K562 (cell line): ENCODE results near the gene SELENOW. TPM values are rescaled to one million over a fixed set of nuclear protein-coding genes. Genes with fewer than 3 reads are reported as not detected.

Source experiments
- ATAC-seq: fragments of 200-7000 bp; cut with Tn5 transposase; 3 replicates; pipeline ENCODE4 v1.9.1; 2020; ENCODE audit warnings: moderate library complexity
- BruUV-seq: library from RNA; stranded (reverse); fragments of 400-500 nt; replicated peaks from 2 replicates; lab custom pipeline; 2021; lab: Mats Ljungman, UMichigan
- CTCF ChIA-PET: fragments of 300-600 bp; formaldehyde crosslinking; extraction: SDS; loops from one replicate; lab custom pipeline; 2021; ENCODE audit warnings: low intra/inter-chr PET ratio; lab: Yijun Ruan, JAX
- POLR2A ChIA-PET: fragments of 300-600, 350-650 bp; sonication (Branson Sonifier 250); formaldehyde crosslinking; extraction: SDS; loops from one replicate; lab custom pipeline; 2021; ENCODE audit warnings: antibody characterized with exemption, inconsistent platforms; lab: Yijun Ruan, JAX
- DNase-seq, 4 experiments: peaks; one replicate each; pipeline versions ENCODE4 v3.0.0 to v3.0.0-alpha.2; 2011 to 2018; ENCODE audit warnings: low spot score in 3 of 4, mixed read lengths in 3 of 4; ENCODE audit errors: extremely low read depth in 1 of 4
- FAIRE-seq: peaks from 2 replicates; lab custom pipeline; 2011; peaks lifted over from hg19 to GRCh38; lab: Jason Lieb, UNC
- H2AFZ ChIP-seq: 2 replicates; pipeline ENCODE4 v1.6.0; 2011; ENCODE audit warnings: low read depth, low read length, control low read depth, inconsistent platforms
- H3K27ac ChIP-seq: fragments of 200-600 bp; 3 replicates; pipeline ENCODE4 v1.8.0; 2011; ENCODE audit warnings: low read depth, mild to moderate bottlenecking, control low read depth, inconsistent platforms, low read length, moderate library complexity, mixed read lengths; ENCODE audit errors: extremely low read depth
- H3K27me3 ChIP-seq, 2 experiments: fragments of 300-600 bp in 1 of 2; 2 replicates in 1 of 2; 3 replicates in 1 of 2; pipeline versions ENCODE4 v1.6.0 to v1.8.0; 2011; ENCODE audit warnings: inconsistent platforms in 2 of 2, low read length in 2 of 2, mild to moderate bottlenecking in 1 of 2, mixed read lengths in 1 of 2, moderate library complexity in 1 of 2; ENCODE audit not compliant: control insufficient read depth in 2 of 2, insufficient read depth in 2 of 2
- H3K36me3 ChIP-seq: fragments of 300-600 bp; 3 replicates; pipeline ENCODE4 v1.8.0; 2011; ENCODE audit warnings: mild to moderate bottlenecking, low read length, inconsistent platforms; ENCODE audit not compliant: control insufficient read depth, insufficient read depth
- H3K4me1 ChIP-seq, 2 experiments: fragments of 200-600 bp in 1 of 2; replicated peaks in 1 of 2; 2 replicates in 1 of 2; 3 replicates in 1 of 2; pipeline versions ENCODE4 v1.5.1 to v1.8.0; 2011; ENCODE audit warnings: inconsistent platforms in 2 of 2, low read length in 2 of 2, mild to moderate bottlenecking in 1 of 2, mixed read lengths in 1 of 2, moderate library complexity in 1 of 2; ENCODE audit not compliant: control insufficient read depth in 2 of 2, insufficient read depth in 2 of 2
- H3K4me2 ChIP-seq: 2 replicates; pipeline ENCODE4 v1.6.1; 2011; ENCODE audit warnings: low read length, control low read depth, inconsistent platforms, mixed read lengths; ENCODE audit not compliant: insufficient read depth
- H3K4me3 ChIP-seq: fragments of 200-600 bp; sonication (generic), shearing (Covaris generic); 2 replicates; pipeline ENCODE4 v1.5.1; 2016; ENCODE audit warnings: control low read depth, inconsistent platforms
- H3K79me2 ChIP-seq: fragments of 200-600 bp; 3 replicates; pipeline ENCODE4 v1.8.0; 2011; ENCODE audit warnings: low read length, inconsistent platforms; ENCODE audit not compliant: control insufficient read depth, insufficient read depth
- H3K9ac ChIP-seq, 2 experiments: 2 replicates each; pipeline versions ENCODE4 v1.6.0 to v1.6.1; 2011; ENCODE audit warnings: low read depth in 2 of 2, low read length in 2 of 2, control low read depth in 1 of 2, inconsistent platforms in 1 of 2, mild to moderate bottlenecking in 1 of 2, mixed read lengths in 1 of 2; ENCODE audit not compliant: insufficient read depth in 1 of 2
- H3K9me1 ChIP-seq: one replicate; pipeline ENCODE4 v1.6.0; 2011; ENCODE audit warnings: inconsistent platforms, mild to moderate bottlenecking, low read length, moderate library complexity; ENCODE audit not compliant: control insufficient read depth, insufficient read depth
- H3K9me3 ChIP-seq: replicated peaks from 2 replicates; pipeline ENCODE4 v1.5.1; 2011; ENCODE audit warnings: low read depth, low read length, inconsistent platforms; ENCODE audit not compliant: control insufficient read depth, insufficient read depth
- H4K20me1 ChIP-seq: replicated peaks from 2 replicates; pipeline ENCODE4 v1.6.1; 2011; ENCODE audit warnings: low read length, inconsistent platforms, mixed read lengths; ENCODE audit not compliant: control insufficient read depth, insufficient read depth
- ATF1 ChIP-seq, 2 experiments: fragments of 450-650 bp in 1 of 2; IDR thresholded peaks; 2 replicates each; pipeline ENCODE4 v1.6.1; 2016; ENCODE audit warnings: missing compliant biosample characterization in 1 of 2, missing genetic modification characterization in 1 of 2
- ATF7 ChIP-seq: fragments of 450-650 bp; IDR thresholded peaks from 2 replicates; pipeline ENCODE4 v1.7.1; 2014; ENCODE audit warnings: mild to moderate bottlenecking, moderate library complexity
- BACH1 ChIP-seq: fragments of 200-800 bp; sonication (Bioruptor generic); IDR thresholded peaks from 2 replicates; pipeline ENCODE4 v1.6.1; 2016; ENCODE audit warnings: missing genetic modification characterization, missing compliant biosample characterization
- BCOR ChIP-seq: fragments of 450-650 bp; IDR thresholded peaks from 2 replicates; pipeline ENCODE4 v1.6.1; 2016
- CREM ChIP-seq: IDR thresholded peaks from 2 replicates; pipeline ENCODE4 v1.6.1; 2014; ENCODE audit warnings: antibody characterized with exemption, low read depth
- ETS2 ChIP-seq: IDR thresholded peaks from 2 replicates; pipeline ENCODE4 v1.6.1; 2016; ENCODE audit warnings: borderline replicate concordance, missing genetic modification characterization, mild to moderate bottlenecking, moderate library complexity, missing compliant biosample characterization; ENCODE audit not compliant: poor library complexity, severe bottlenecking
- GABPA ChIP-seq: fragments of 200-800 bp; sonication (Bioruptor generic); conservative IDR thresholded peaks from 2 replicates; pipeline ENCODE4 v1.6.1; 2016; ENCODE audit warnings: low read depth, missing genetic modification characterization, missing compliant biosample characterization
- JUND ChIP-seq, 2 experiments: IDR thresholded peaks; 2 replicates in 1 of 2; 3 replicates in 1 of 2; pipeline ENCODE4 v1.6.1; 2011; ENCODE audit warnings: borderline replicate concordance in 2 of 2, low read depth in 2 of 2, low read length in 2 of 2, improper control_type of control experiment in 1 of 2, missing biosample characterization in 1 of 2, missing genetic modification characterization in 1 of 2, missing genetic modification reagents in 1 of 2
- KDM1A ChIP-seq, 2 experiments: fragments of 450-650 bp; IDR thresholded peaks; 2 replicates each; pipeline ENCODE4 v1.6.1; 2016; ENCODE audit warnings: mild to moderate bottlenecking in 2 of 2
- KLF1 ChIP-seq: fragments of 450-650 bp; IDR thresholded peaks from 2 replicates; pipeline ENCODE4 v1.6.1; 2016; ENCODE audit warnings: missing genetic modification characterization, missing compliant biosample characterization
- LEF1 ChIP-seq: fragments of 450-650 bp; IDR thresholded peaks from 2 replicates; pipeline ENCODE4 v1.6.1; 2016; ENCODE audit warnings: mild to moderate bottlenecking
- MTA1 ChIP-seq: fragments of 450-650 bp; IDR thresholded peaks from 2 replicates; pipeline ENCODE4 v1.6.1; 2017; ENCODE audit warnings: borderline replicate concordance
- RB1 ChIP-seq: fragments of 450-650 bp; IDR thresholded peaks from 2 replicates; pipeline ENCODE4 v1.6.1; 2017; ENCODE audit warnings: low read depth, mild to moderate bottlenecking
- RBM25 ChIP-seq: fragments of 200-400 bp; formaldehyde crosslinking; IDR thresholded peaks from 2 replicates; pipeline ENCODE4 v1.6.1; 2018; ENCODE audit warnings: low read length, low read depth, moderate library complexity; ENCODE audit not compliant: severe bottlenecking
- RFX7 ChIP-seq: fragments of 250-450 bp; sonication (Bioruptor Pico); IDR thresholded peaks from 2 replicates; pipeline ENCODE4 v1.5.1; 2021; ENCODE audit warnings: mild to moderate bottlenecking
- TARDBP ChIP-seq: fragments of 450-650 bp; IDR thresholded peaks from 2 replicates; pipeline ENCODE4 v1.6.1; 2016
- ZNF212 ChIP-seq: fragments of 450-650 bp; formaldehyde crosslinking; IDR thresholded peaks from 2 replicates; pipeline ENCODE4 v1.4.0; 2020; ENCODE audit warnings: mild to moderate bottlenecking
- WGBS: fragments of 100-300 bp; shearing (Covaris generic); methylation state at CpG from one replicate; pipeline ENCODE4 v1.1.6; 2016; ENCODE audit warnings: low coverage, mixed read lengths; ENCODE audit not compliant: insufficient coverage; ENCODE audit errors: missing lambda C conversion rate; 5-methylcytosine and 5-hydroxymethylcytosine counted together
- in situ Hi-C: fragments of 300-500 bp; cut with MboI; formaldehyde crosslinking; loops from 4 replicates; pipeline ENCODE4 v1.15.0; 2018; ENCODE audit warnings: inconsistent platforms, mixed read lengths
- intact Hi-C: fragments of 100-400 bp; cut with micrococcal nuclease; formaldehyde crosslinking; loops from 2 replicates; pipeline ENCODE4 v1.14.2; 2022
- polyA plus RNA-seq, 8 experiments: library from polyadenylated mRNA; depleted of rRNA in 4 of 8; stranded (reverse) in 5 of 8; unstranded in 3 of 8; fragments of >200 nt; fragmentation: Nextera tagmentation in 2 of 8; fragmentation: Illumina TruSeq in 1 of 8; extraction: Ambion mirVana in 2 of 8; extraction: Trizol in 1 of 8; gene quantifications; 2 replicates each; pipeline versions ENCODE4 v1.2.1 to v1.2.3, GENCODE V29; 2011 to 2014; ENCODE audit warnings: inconsistent platforms in 1 of 8, missing spikeins in 1 of 8
- total RNA-seq, 7 experiments: library from RNA; depleted of rRNA in 6 of 7; stranded (reverse); fragments of >200 nt in 6 of 7; fragmentation: Illumina TruSeq in 2 of 7; extraction: Trizol in 2 of 7; gene quantifications; 2 replicates each; pipeline versions ENCODE4 v1.2.1 to v1.2.3, GENCODE V29; 2011 to 2021; ENCODE audit warnings: low replicate concordance in 1 of 7
- TF ChIP-seq, protein P1 (sequence below), 3 experiments: IDR thresholded peaks in 2 of 3; conservative IDR thresholded peaks in 1 of 3; 2 replicates each; pipeline ENCODE4 v1.5.1; 2011 to 2012; ENCODE audit warnings: low read length in 3 of 3, mild to moderate bottlenecking in 3 of 3, control low read depth in 2 of 3, improper control_type of control experiment in 1 of 3, inconsistent platforms in 1 of 3, low read depth in 1 of 3, mixed read lengths in 1 of 3, moderate library complexity in 1 of 3; ENCODE audit not compliant: insufficient read depth in 2 of 3
- TF ChIP-seq, protein P2 (sequence below), 2 experiments: IDR thresholded peaks; 2 replicates each; pipeline ENCODE4 v1.6.1; 2012; ENCODE audit warnings: improper control_type of control experiment in 2 of 2, low read depth in 2 of 2, low read length in 2 of 2, borderline replicate concordance in 1 of 2

The SELENOW gene
- total and polyA plus RNA-seq, 9 of the 15 experiments (the other 6 are each of a cell fraction or from before 2014, with no cell fraction given), result 91.9 to 279 (median 156) TPM

DNA sequence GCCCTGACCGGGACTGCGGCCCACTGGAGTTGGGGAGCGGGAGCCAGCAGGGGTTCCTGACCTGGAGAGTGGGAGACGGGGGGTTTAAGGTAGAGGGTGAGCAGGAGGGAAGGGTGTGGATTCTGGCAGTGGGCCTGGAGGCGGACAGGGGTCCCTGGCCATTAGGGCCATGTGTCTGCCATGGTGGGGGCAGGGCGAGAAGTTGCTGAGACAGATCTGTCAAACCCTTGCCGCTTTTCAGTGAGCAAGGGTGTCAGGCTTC, 12.2 kb upstream of the SELENOW start (continued):
- TF ChIP-seq, protein P1, sequence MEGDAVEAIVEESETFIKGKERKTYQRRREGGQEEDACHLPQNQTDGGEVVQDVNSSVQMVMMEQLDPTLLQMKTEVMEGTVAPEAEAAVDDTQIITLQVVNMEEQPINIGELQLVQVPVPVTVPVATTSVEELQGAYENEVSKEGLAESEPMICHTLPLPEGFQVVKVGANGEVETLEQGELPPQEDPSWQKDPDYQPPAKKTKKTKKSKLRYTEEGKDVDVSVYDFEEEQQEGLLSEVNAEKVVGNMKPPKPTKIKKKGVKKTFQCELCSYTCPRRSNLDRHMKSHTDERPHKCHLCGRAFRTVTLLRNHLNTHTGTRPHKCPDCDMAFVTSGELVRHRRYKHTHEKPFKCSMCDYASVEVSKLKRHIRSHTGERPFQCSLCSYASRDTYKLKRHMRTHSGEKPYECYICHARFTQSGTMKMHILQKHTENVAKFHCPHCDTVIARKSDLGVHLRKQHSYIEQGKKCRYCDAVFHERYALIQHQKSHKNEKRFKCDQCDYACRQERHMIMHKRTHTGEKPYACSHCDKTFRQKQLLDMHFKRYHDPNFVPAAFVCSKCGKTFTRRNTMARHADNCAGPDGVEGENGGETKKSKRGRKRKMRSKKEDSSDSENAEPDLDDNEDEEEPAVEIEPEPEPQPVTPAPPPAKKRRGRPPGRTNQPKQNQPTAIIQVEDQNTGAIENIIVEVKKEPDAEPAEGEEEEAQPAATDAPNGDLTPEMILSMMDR (IDR thresholded peaks at IDR 0.05 in 2 of 3, conservative IDR thresholded peaks at IDR 0.05 in 1 of 3; ENCODE audit: insufficient read depth in 2 of 3, low read depth in 1 of 3, low read length in 3 of 3), result no peak
- TF ChIP-seq BACH1 (tag), result no peak

DNA sequence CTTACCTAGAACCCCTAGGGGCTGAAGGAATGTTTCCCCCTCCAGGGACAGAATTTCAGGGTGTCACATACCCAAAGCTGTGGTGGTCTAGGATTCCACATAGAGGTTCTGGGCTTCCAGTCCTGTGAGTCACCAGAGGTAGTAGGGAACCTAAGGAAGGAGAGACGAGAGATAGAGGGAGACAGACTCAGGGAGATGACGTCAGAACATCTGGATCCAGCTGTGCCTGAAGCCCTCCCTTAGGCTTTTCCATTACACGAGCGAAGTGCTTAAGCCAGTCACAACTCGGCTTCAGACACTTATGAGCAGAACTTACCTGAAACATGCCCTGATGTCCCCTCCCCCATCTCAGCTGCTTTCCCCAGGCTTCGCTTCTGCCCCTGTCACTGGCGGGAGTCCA, 11.8 kb upstream of the SELENOW start:
- WGBS, result 31% methylated on average over 7 of the region's 7 CpGs
- BruUV-seq, result no TSS peak
- H3K27me3 ChIP-seq, result no peaks in the 10 kb centered on the region
- H3K36me3 ChIP-seq, result no peaks in the 10 kb centered on the region
- no peaks in the 10 kb centered on the region for H3K9me3 ChIP-seq
- POLR2A ChIA-PET, result interaction anchor here (2.1 to 2.5 kb wide), 2 partner anchors 8 to 11 kb away, joined by 8 to 15 read pairs; no protein-coding TSS in a partner anchor
- H3K4me1 ChIP-seq, result peaks cover 5 to 25% of the 10 kb centered on the region in 2 experiments; a peak in 3 of 5 replicates
- H3K27ac ChIP-seq, result no peak overlapping the region
- ATAC-seq, result 0 out of 3 replicates have a peak, but pooled peaks have one; percentile 8
- no peaks in the 10 kb centered on the region for H3K9me1 ChIP-seq
- no peak overlapping the region for H3K9ac ChIP-seq
- in situ Hi-C loops, result no loop called here
- H2AFZ ChIP-seq, result no peak overlapping the region
- no peak overlapping the region for H3K4me3 ChIP-seq
- no peak overlapping the region for H3K4me2 ChIP-seq
- CTCF ChIA-PET, result interaction anchor here (0.6 to 2.2 kb wide), 3 partner anchors 21 to 554 kb away, joined by 3 to 30 read pairs (median 9); no protein-coding TSS in a partner anchor
- peak in 1 of 4 experiments; percentile 30 for DNase-seq
- no peaks in the 10 kb centered on the region for H3K79me2 ChIP-seq
- intact Hi-C loops, result loop anchor here (1.0 kb wide), 1 partner anchor 22 kb away; no protein-coding TSS in a partner anchor
- H4K20me1 ChIP-seq, result peaks cover 2% of the 10 kb centered on the region; the same call in 1 of the 2 replicates
- FAIRE-seq, result no peak
- TF ChIP-seq CREM, result peak; percentile 88
- TF ChIP-seq ETS2, result no peak
- TF ChIP-seq KDM1A (IDR thresholded peaks at IDR 0.05), result no peak
- TF ChIP-seq, protein P2, sequence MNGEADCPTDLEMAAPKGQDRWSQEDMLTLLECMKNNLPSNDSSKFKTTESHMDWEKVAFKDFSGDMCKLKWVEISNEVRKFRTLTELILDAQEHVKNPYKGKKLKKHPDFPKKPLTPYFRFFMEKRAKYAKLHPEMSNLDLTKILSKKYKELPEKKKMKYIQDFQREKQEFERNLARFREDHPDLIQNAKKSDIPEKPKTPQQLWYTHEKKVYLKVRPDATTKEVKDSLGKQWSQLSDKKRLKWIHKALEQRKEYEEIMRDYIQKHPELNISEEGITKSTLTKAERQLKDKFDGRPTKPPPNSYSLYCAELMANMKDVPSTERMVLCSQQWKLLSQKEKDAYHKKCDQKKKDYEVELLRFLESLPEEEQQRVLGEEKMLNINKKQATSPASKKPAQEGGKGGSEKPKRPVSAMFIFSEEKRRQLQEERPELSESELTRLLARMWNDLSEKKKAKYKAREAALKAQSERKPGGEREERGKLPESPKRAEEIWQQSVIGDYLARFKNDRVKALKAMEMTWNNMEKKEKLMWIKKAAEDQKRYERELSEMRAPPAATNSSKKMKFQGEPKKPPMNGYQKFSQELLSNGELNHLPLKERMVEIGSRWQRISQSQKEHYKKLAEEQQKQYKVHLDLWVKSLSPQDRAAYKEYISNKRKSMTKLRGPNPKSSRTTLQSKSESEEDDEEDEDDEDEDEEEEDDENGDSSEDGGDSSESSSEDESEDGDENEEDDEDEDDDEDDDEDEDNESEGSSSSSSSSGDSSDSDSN (IDR thresholded peaks at IDR 0.05; ENCODE audit: borderline replicate concordance in 1 of 2, low read depth in 2 of 2, low read length in 2 of 2), result no peak
- TF ChIP-seq LEF1, result no peak
- 0 out of 2 replicates have a peak, but pooled peaks have one; percentile 45 for TF ChIP-seq ATF1 (CRISPR knock-in tag; IDR thresholded peaks at IDR 0.05)
- TF ChIP-seq ATF1 (tag; IDR thresholded peaks at IDR 0.05), result peak; percentile 84
- peak; percentile 56; the same call in 1 of the 2 replicates for TF ChIP-seq JUND (IDR thresholded peaks at IDR 0.05; ENCODE audit: borderline replicate concordance, low read depth, low read length)
- peak; percentile 57; the same call in 2 of the 3 replicates for TF ChIP-seq JUND (tag; IDR thresholded peaks at IDR 0.05; ENCODE audit: borderline replicate concordance, low read depth, low read length)
- TF ChIP-seq RBM25, result peak; percentile 77
- peak; percentile 72 for TF ChIP-seq ATF7
- TF ChIP-seq TARDBP, result no peak
- no peak for TF ChIP-seq KLF1
- TF ChIP-seq BCOR, result no peak
- no peak for TF ChIP-seq GABPA (tag)
- TF ChIP-seq ZNF212 (CRISPR knock-in tag), result no peak
- no peak for TF ChIP-seq RFX7
- no peak for TF ChIP-seq RB1
- TF ChIP-seq MTA1, result peak; percentile 31; the same call in 1 of the 2 replicates
